Measurements from ENCODE around the gene PRDM2. TPM values are rescaled to one million over a fixed set of nuclear protein-coding genes. Genes with fewer than 3 reads are reported as not detected.

Gene PRDM2
- total RNA-seq, 1 donor from 2014 or later = 88.3 TPM

DNA sequence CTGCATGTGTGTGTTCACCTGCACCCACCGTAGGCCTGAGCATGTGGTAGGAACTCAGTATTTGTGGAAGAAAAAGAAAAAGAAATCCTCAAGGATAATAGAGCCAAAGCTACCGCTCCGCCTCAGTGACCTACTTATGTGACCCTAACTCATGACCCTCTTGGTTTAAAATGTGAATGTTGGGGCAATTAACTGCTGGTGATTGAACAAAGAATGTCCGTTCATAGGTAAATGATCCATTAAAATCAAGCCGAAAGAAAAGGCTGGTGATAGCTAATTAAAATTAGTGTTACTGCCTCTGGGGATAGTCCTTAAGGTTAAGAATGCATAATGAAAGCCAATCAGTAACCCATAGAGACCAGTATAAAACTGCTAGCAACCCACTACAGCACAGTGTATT lies 98.1 kb downstream of the PRDM2 start:
- H3K9me3 Mint-ChIP-seq (ENCODE audit: unreplicated experiment) = peaks cover 17% of the 10 kb centered on the region
- H3K4me1 Mint-ChIP-seq (ENCODE audit: low read depth, unreplicated experiment) = peaks cover 16% of the 10 kb centered on the region
- H3K36me3 Mint-ChIP-seq (ENCODE audit: unreplicated experiment) = peaks cover 4% of the 10 kb centered on the region
- DNase-seq = no peak
- H3K27me3 Mint-ChIP-seq (ENCODE audit: unreplicated experiment) = peaks cover 6% of the 10 kb centered on the region
- H3K4me3 Mint-ChIP-seq (ENCODE audit: unreplicated experiment) = no peak overlapping the region
- TF ChIP-seq, protein P1, sequence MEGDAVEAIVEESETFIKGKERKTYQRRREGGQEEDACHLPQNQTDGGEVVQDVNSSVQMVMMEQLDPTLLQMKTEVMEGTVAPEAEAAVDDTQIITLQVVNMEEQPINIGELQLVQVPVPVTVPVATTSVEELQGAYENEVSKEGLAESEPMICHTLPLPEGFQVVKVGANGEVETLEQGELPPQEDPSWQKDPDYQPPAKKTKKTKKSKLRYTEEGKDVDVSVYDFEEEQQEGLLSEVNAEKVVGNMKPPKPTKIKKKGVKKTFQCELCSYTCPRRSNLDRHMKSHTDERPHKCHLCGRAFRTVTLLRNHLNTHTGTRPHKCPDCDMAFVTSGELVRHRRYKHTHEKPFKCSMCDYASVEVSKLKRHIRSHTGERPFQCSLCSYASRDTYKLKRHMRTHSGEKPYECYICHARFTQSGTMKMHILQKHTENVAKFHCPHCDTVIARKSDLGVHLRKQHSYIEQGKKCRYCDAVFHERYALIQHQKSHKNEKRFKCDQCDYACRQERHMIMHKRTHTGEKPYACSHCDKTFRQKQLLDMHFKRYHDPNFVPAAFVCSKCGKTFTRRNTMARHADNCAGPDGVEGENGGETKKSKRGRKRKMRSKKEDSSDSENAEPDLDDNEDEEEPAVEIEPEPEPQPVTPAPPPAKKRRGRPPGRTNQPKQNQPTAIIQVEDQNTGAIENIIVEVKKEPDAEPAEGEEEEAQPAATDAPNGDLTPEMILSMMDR (IDR thresholded peaks at IDR 0.05; ENCODE audit: partially characterized antibody, unreplicated experiment) = no peak
- no peak overlapping the region for H3K27ac Mint-ChIP-seq (ENCODE audit: unreplicated experiment)

DNA sequence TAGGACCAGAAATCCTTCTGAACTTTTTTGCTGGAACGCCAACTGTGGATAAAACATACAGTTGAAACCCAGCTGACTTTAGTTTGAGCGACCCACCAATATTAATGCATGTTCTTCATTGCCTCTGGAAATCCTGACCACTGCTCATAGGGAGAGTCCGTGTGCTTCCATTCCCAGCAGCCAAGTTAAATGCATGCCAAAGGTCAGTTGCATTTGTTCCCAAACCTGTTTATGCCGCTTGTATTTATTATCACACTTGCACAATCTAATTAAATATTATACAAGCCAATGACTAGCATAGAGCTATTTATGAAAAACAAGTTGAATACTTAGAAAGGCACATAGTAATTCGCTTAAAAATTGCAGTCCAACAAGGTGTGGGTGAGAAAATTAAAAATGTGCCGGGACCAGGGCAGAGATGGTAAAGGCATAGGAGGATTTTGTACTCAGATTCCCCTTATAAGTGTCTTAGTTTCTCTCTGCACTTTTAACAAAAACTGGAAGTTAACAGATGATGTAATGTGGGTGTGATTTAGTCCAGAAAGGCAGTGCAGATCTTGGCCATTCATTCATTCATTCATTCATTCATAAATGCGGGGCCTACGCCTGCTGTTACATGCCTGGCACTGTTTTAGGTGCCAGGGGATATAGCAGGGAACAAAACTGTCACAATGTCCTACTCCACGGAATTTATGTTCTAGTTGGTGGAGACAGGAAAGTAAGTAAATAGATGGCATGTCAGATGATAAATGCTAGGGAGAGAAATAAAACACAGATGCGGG lies 99.7 kb downstream of the PRDM2 start:
- no peak for DNase-seq
- H3K4me3 Mint-ChIP-seq (ENCODE audit: unreplicated experiment) = no peak overlapping the region
- no peak overlapping the region for H3K27ac Mint-ChIP-seq (ENCODE audit: unreplicated experiment)
- TF ChIP-seq, protein P1 (IDR thresholded peaks at IDR 0.05; ENCODE audit: partially characterized antibody, unreplicated experiment) = no peak
- peaks cover 16% of the 10 kb centered on the region for H3K4me1 Mint-ChIP-seq (ENCODE audit: low read depth, unreplicated experiment)
- H3K27me3 Mint-ChIP-seq (ENCODE audit: unreplicated experiment) = peaks cover 6% of the 10 kb centered on the region
- no peaks in the 10 kb centered on the region for H3K36me3 Mint-ChIP-seq (ENCODE audit: unreplicated experiment)
- peaks cover 13% of the 10 kb centered on the region for H3K9me3 Mint-ChIP-seq (ENCODE audit: unreplicated experiment)

DNA sequence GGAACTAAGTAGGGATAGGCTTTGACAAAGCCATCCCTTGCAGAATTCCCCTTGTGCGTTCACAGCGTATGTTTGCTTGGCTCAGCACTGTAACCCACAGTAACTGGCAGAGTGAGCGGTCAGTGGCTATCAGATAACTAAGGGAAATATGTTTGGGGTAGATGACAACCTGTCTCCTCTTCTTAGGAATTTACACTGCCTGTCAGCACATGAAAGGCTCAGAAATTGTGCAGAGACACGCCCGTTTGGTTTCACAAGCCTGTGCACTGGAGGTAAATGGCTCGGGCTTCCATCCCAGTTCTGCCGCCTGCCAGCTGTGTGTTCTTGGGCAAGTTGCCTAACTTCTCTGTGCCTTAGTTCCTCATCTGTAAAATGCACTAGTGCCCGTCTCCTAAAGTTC lies 101.2 kb downstream of the PRDM2 start:
- no peak for DNase-seq
- no peaks in the 10 kb centered on the region for H3K27me3 Mint-ChIP-seq (ENCODE audit: unreplicated experiment)
- no peaks in the 10 kb centered on the region for H3K36me3 Mint-ChIP-seq (ENCODE audit: unreplicated experiment)
- H3K4me1 Mint-ChIP-seq (ENCODE audit: low read depth, unreplicated experiment) = peaks cover 16% of the 10 kb centered on the region
- peaks cover 8% of the 10 kb centered on the region for H3K9me3 Mint-ChIP-seq (ENCODE audit: unreplicated experiment)
- H3K27ac Mint-ChIP-seq (ENCODE audit: unreplicated experiment) = no peak overlapping the region
- TF ChIP-seq, protein P1 (IDR thresholded peaks at IDR 0.05; ENCODE audit: partially characterized antibody, unreplicated experiment) = no peak
- no peak overlapping the region for H3K4me3 Mint-ChIP-seq (ENCODE audit: unreplicated experiment)

DNA sequence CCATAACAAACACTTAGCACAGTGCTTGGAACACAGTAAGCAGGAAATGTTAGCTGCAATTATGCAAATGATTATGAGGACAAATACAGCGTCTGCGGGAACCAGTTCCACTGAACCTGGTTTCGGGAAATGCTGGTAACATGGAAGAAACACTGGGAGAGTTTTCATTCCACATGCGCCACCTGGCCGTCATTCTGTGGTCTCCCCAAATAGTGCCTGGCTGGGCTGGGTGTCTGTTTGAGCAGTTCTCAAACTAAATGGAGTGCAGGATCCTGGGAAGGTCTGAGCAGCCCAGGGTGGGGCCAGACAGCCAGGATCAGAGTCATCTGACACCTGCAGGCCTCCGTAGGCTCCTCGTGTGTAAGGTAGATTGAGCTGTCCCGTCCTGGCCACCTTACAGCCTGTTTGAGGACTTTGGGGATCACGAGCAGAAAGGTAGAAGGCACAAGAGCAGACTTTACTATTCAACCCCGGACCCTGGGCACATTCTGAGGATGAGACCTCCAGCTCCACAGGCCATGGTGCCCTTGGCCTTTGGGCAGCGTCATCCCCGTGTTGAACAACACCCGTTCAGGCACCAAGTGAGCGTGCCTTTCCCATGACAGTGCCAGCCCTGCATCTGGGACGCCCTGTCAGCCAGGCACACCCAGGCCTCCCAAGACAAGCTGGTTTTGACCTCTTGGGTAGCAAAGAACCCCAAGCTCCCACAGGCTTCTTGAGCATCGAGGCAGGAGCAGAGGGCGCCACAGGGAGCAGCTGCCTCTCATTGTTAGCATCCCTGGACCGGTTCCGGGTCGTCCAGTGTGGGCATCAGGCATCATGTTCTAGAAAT lies 101.9 kb downstream of the PRDM2 start:
- Mint-ChIP-seq H3K36me3 (ENCODE audit: unreplicated experiment) (no peaks in the 10 kb centered on the region), H3K27me3 (ENCODE audit: unreplicated experiment) (no peaks in the 10 kb centered on the region), H3K4me1 (ENCODE audit: low read depth, unreplicated experiment) (peaks cover 16% of the 10 kb centered on the region), H3K27ac (ENCODE audit: unreplicated experiment) (no peak overlapping the region), H3K9me3 (ENCODE audit: unreplicated experiment) (peaks cover 13% of the 10 kb centered on the region), H3K4me3 (ENCODE audit: unreplicated experiment) (no peak overlapping the region)
- TF ChIP-seq, protein P1 (IDR thresholded peaks at IDR 0.05; ENCODE audit: partially characterized antibody, unreplicated experiment) = no peak
- DNase-seq = no peak

Data from glutamatergic neuron (in vitro differentiated cells).